CD14-positive monocyte (primary cell): ENCODE measurements around the gene C19orf25. TPM values are rescaled to one million over a fixed set of nuclear protein-coding genes. Genes with fewer than 3 reads are reported as not detected.

Source experiments
- DNase-seq, 3 donors: peaks; one replicate each; pipeline ENCODE4 v3.0.0-alpha.2; 2011 to 2022
- H2AFZ ChIP-seq: 2 replicates; pipeline ENCODE4 v1.6.0; 2012; ENCODE audit warnings: mild to moderate bottlenecking, low read depth, low read length, inconsistent platforms; ENCODE audit not compliant: insufficient read depth, poor library complexity, severe bottlenecking
- H3K27ac ChIP-seq, 2 donors: 1 replicate in 1 of 2; 2 replicates in 1 of 2; pipeline ENCODE4 v1.5.1; 2012 to 2013; ENCODE audit warnings: low read length in 2 of 2, control low read depth in 1 of 2, inconsistent platforms in 1 of 2, low read depth in 1 of 2, mild to moderate bottlenecking in 1 of 2
- H3K27me3 ChIP-seq, 2 donors: one replicate each; pipeline versions ENCODE4 v1.6.0 to v1.6.1; 2011 to 2013; ENCODE audit warnings: low read length in 2 of 2; ENCODE audit not compliant: control insufficient read depth in 2 of 2, insufficient read depth in 2 of 2
- H3K36me3 ChIP-seq, 2 donors: replicated peaks in 1 of 2; 1 replicate in 1 of 2; 2 replicates in 1 of 2; pipeline versions ENCODE4 v1.5.1 to v1.6.1; 2012 to 2013; ENCODE audit warnings: low read length in 2 of 2, control low read depth in 1 of 2, inconsistent platforms in 1 of 2, mild to moderate bottlenecking in 1 of 2; ENCODE audit not compliant: insufficient read depth in 2 of 2, control insufficient read depth in 1 of 2
- H3K4me1 ChIP-seq, 2 donors: 1 replicate in 1 of 2; 2 replicates in 1 of 2; pipeline versions ENCODE4 v1.5.1 to v1.6.1; 2012 to 2013; ENCODE audit warnings: low read length in 2 of 2, control low read depth in 1 of 2, inconsistent platforms in 1 of 2, mild to moderate bottlenecking in 1 of 2, moderate library complexity in 1 of 2; ENCODE audit not compliant: insufficient read depth in 2 of 2, control insufficient read depth in 1 of 2
- H3K4me2 ChIP-seq: replicated peaks from 2 replicates; pipeline ENCODE3; 2012; ENCODE audit warnings: low read length, moderate library complexity, mild to moderate bottlenecking; ENCODE audit not compliant: poor library complexity, severe bottlenecking; ENCODE audit errors: extremely low read depth
- H3K4me3 ChIP-seq, 3 experiments: fragments of 200-600 bp in 1 of 3; sonication (generic) in 1 of 3; replicated peaks in 1 of 3; 1 replicate in 2 of 3; 2 replicates in 1 of 3; pipeline ENCODE4 v1.5.1; 2011 to 2013; ENCODE audit warnings: low read length in 3 of 3, mild to moderate bottlenecking in 3 of 3, control low read depth in 2 of 3, low read depth in 2 of 3, inconsistent platforms in 1 of 3, moderate library complexity in 1 of 3
- H3K79me2 ChIP-seq: 2 replicates; pipeline ENCODE4 v1.6.0; 2012; ENCODE audit warnings: mild to moderate bottlenecking, control low read depth, inconsistent platforms, low read length, moderate library complexity; ENCODE audit not compliant: insufficient read depth
- H3K9ac ChIP-seq: 2 replicates; pipeline ENCODE4 v1.6.0; 2017; ENCODE audit warnings: low read length, mild to moderate bottlenecking; ENCODE audit not compliant: insufficient read depth, poor library complexity, severe bottlenecking
- H3K9me3 ChIP-seq, 2 donors: replicated peaks in 1 of 2; 1 replicate in 1 of 2; 2 replicates in 1 of 2; pipeline versions ENCODE4 v1.5.1 to v1.6.1; 2012 to 2013; ENCODE audit warnings: low read length in 2 of 2, control low read depth in 1 of 2; ENCODE audit not compliant: control insufficient read depth in 1 of 2, insufficient read depth in 1 of 2
- H4K20me1 ChIP-seq: 2 replicates; pipeline ENCODE4 v1.6.0; 2012; ENCODE audit warnings: mild to moderate bottlenecking, low read length, control low read depth, moderate library complexity; ENCODE audit not compliant: insufficient read depth
- H3K27ac Mint-ChIP-seq, 7 donors: one replicate each; pipeline ENCODE4 v1.8.0; 2020; ENCODE audit warnings: mild to moderate bottlenecking in 7 of 7, mixed read lengths in 7 of 7, moderate library complexity in 6 of 7, inconsistent platforms in 2 of 7
- H3K27me3 Mint-ChIP-seq, 3 donors: one replicate each; pipeline ENCODE4 v1.8.0; 2021 to 2022; ENCODE audit warnings: low read depth in 3 of 3, mild to moderate bottlenecking in 3 of 3, mixed read lengths in 3 of 3, moderate library complexity in 3 of 3, inconsistent platforms in 1 of 3
- H3K36me3 Mint-ChIP-seq, 2 donors: one replicate each; pipeline ENCODE4 v1.8.0; 2020; ENCODE audit warnings: mixed read lengths in 2 of 2, inconsistent platforms in 1 of 2, mild to moderate bottlenecking in 1 of 2
- H3K4me1 Mint-ChIP-seq: one replicate; pipeline ENCODE4 v1.8.0; 2020; ENCODE audit warnings: mild to moderate bottlenecking, mixed read lengths
- H3K4me3 Mint-ChIP-seq, 2 donors: one replicate each; pipeline ENCODE4 v1.8.0; 2020; ENCODE audit warnings: mild to moderate bottlenecking in 2 of 2, mixed read lengths in 2 of 2, moderate library complexity in 1 of 2
- H3K9me3 Mint-ChIP-seq, 7 donors: one replicate each; pipeline ENCODE4 v1.8.0; 2020 to 2022; ENCODE audit warnings: mixed read lengths in 7 of 7, mild to moderate bottlenecking in 6 of 7, moderate library complexity in 6 of 7, inconsistent platforms in 2 of 7
- WGBS: methylation state at CpG from one replicate; pipeline ENCODE4 v1.1.5; 2013; ENCODE audit warnings: missing lambda C conversion rate; ENCODE audit not compliant: insufficient coverage; 5-methylcytosine and 5-hydroxymethylcytosine counted together
- intact Hi-C, 2 donors: fragments of 100-400 bp; cut with micrococcal nuclease; formaldehyde crosslinking; loops; one replicate each; pipeline versions ENCODE4 v1.15.0 to v1.15.1; 2023
- polyA plus RNA-seq, 3 donors: library from polyadenylated mRNA; depleted of rRNA in 1 of 3; unstranded in 2 of 3; stranded (reverse) in 1 of 3; fragments of 300-500 nt in 2 of 3; fragments of >200 nt in 1 of 3; fragmentation: Illumina TruSeq in 2 of 3; gene quantifications; 1 replicate in 2 of 3; 2 replicates in 1 of 3; pipeline ENCODE4 v1.2.3, GENCODE V29; 2012 to 2021
- TF ChIP-seq, protein P1 (sequence below): fragments of 200-600 bp; IDR thresholded peaks from one replicate; pipeline ENCODE4 v1.8.0; 2022; ENCODE audit warnings: antibody characterized with exemption, mild to moderate bottlenecking

Gene C19orf25
- polyA plus RNA-seq, 3 donors, result 18.2 to 20.9 (median 19.9) TPM

DNA sequence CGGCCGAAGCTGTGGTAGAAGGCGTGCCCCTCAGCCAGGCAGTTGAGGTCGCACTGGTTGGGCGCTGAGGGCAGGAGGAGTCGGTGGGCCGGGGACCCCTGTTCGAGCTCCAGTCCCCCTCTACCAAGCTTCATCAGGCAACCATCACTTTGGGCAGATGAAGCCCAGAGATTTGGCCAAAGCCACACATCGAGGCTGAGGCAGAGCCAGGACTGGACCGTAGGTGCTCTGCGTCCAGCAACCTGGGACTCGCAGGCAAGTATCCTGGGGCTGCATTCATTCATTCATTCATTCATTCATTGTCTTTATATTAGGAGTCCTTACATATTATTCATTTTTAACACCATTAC, 29.5 kb upstream of the C19orf25 start:
- Histone ChIP-seq H3K4me2 (peak overlapping the region; percentile 65), H3K4me3 (no peak overlapping the region), H3K4me1 (peaks cover 12 to 23% of the 10 kb centered on the region in 2 donors), H3K36me3 (no peaks in the 10 kb centered on the region), H3K27ac (no peak overlapping the region), H3K9ac (no peak overlapping the region), H3K79me2 (no peaks in the 10 kb centered on the region), H2AFZ (no peak overlapping the region), H3K9me3 (peaks cover 14 to 31% of the 10 kb centered on the region in 2 donors), H4K20me1 (no peaks in the 10 kb centered on the region), H3K27me3 (peaks cover 2 to 51% of the 10 kb centered on the region in 2 donors)
- no peak overlapping the region for H3K27ac Mint-ChIP-seq
- peaks cover 1 to 2% of the 10 kb centered on the region in 2 donors for H3K36me3 Mint-ChIP-seq
- H3K4me3 Mint-ChIP-seq, result peak overlapping the region in 1 of 2 donors; percentile 36
- H3K27me3 Mint-ChIP-seq, result peaks cover 46 to 78% (median 66%) of the 10 kb centered on the region in 3 donors
- intact Hi-C loops, result no loop called here
- H3K9me3 Mint-ChIP-seq, result peaks cover 15 to 50% (median 34%) of the 10 kb centered on the region in 7 donors
- 34% methylated on average over 10 of the region's 12 CpGs for WGBS
- no peak for DNase-seq
- TF ChIP-seq, protein P1, sequence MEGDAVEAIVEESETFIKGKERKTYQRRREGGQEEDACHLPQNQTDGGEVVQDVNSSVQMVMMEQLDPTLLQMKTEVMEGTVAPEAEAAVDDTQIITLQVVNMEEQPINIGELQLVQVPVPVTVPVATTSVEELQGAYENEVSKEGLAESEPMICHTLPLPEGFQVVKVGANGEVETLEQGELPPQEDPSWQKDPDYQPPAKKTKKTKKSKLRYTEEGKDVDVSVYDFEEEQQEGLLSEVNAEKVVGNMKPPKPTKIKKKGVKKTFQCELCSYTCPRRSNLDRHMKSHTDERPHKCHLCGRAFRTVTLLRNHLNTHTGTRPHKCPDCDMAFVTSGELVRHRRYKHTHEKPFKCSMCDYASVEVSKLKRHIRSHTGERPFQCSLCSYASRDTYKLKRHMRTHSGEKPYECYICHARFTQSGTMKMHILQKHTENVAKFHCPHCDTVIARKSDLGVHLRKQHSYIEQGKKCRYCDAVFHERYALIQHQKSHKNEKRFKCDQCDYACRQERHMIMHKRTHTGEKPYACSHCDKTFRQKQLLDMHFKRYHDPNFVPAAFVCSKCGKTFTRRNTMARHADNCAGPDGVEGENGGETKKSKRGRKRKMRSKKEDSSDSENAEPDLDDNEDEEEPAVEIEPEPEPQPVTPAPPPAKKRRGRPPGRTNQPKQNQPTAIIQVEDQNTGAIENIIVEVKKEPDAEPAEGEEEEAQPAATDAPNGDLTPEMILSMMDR, result no peak
- H3K4me1 Mint-ChIP-seq, result peaks cover 14% of the 10 kb centered on the region

GRCh38 chr19:1507763-1508506, 28.9 kb upstream of the C19orf25 start:
- peaks cover 3 to 55% of the 10 kb centered on the region in 2 donors for H3K27me3 ChIP-seq
- TF ChIP-seq, protein P1, result no peak
- peak overlapping the region in 5 of 7 donors; percentile 6 to 89 (median 74) for H3K27ac Mint-ChIP-seq
- no peaks in the 10 kb centered on the region for H3K36me3 ChIP-seq
- 2% methylated on average over 45 of the region's 46 CpGs for WGBS
- peaks cover 10 to 18% of the 10 kb centered on the region in 2 donors for H3K4me1 ChIP-seq
- H3K79me2 ChIP-seq, result no peaks in the 10 kb centered on the region
- H3K36me3 Mint-ChIP-seq, result peaks cover 1 to 2% of the 10 kb centered on the region in 2 donors
- peaks cover 14% of the 10 kb centered on the region for H3K4me1 Mint-ChIP-seq
- peaks cover 15 to 51% (median 35%) of the 10 kb centered on the region in 7 donors for H3K9me3 Mint-ChIP-seq
- peak overlapping the region; percentile 57 to 83 for H3K4me3 Mint-ChIP-seq
- no peaks in the 10 kb centered on the region for H4K20me1 ChIP-seq
- peak overlapping the region; percentile 1 to 62 (median 26) for H3K4me3 ChIP-seq
- DNase-seq, result peak; percentile 76 to 88 (median 83)
- H3K27me3 Mint-ChIP-seq, result peaks cover 50 to 80% (median 70%) of the 10 kb centered on the region in 3 donors
- H3K9me3 ChIP-seq, result peaks cover 14 to 31% of the 10 kb centered on the region in 2 donors
- intact Hi-C loops, result no loop called here
- H2AFZ ChIP-seq, result peak overlapping the region; percentile 72
- H3K9ac ChIP-seq, result no peak overlapping the region
- H3K4me2 ChIP-seq, result peak overlapping the region; percentile 65
- H3K27ac ChIP-seq, result peak overlapping the region; percentile 11 to 35
